Mucosa of descending colon (tissue), 3 donors: ENCODE measurements around the gene FBXL20. TPM values are rescaled to one million over a fixed set of nuclear protein-coding genes. Genes with fewer than 3 reads are reported as not detected.

ENCODE experiments used
- ATAC-seq: fragments of 200-7000 bp; cut with Tn5 transposase; one replicate; pipeline ENCODE4 v1.9.1; 2020; ENCODE audit warnings: mild to moderate bottlenecking, moderate library complexity
- DNase-seq, 3 donors: peaks; one replicate each; pipeline ENCODE4 v3.0.0-alpha.2; 2020
- H3K36me3 ChIP-seq: fragments of 200-600 bp; one replicate; pipeline ENCODE4 v1.8.0; 2021; ENCODE audit warnings: low read depth, mild to moderate bottlenecking
- H3K4me1 ChIP-seq: fragments of 200-600 bp; one replicate; pipeline ENCODE4 v1.8.0; 2021; ENCODE audit warnings: low read depth, mild to moderate bottlenecking
- H3K4me3 ChIP-seq: fragments of 200-600 bp; one replicate; pipeline ENCODE4 v1.8.0; 2021; ENCODE audit warnings: mild to moderate bottlenecking
- H3K9me3 ChIP-seq: fragments of 200-600 bp; one replicate; pipeline ENCODE4 v1.8.0; 2021; ENCODE audit warnings: mild to moderate bottlenecking
- intact Hi-C, 2 donors: fragments of 100-400 bp; cut with DNase I in 1 of 2; cut with micrococcal nuclease in 1 of 2; formaldehyde crosslinking; loops; one replicate each; pipeline versions ENCODE4 v1.11.0 to v1.11.1; 2022; cut with DNase I, micrococcal nuclease
- total RNA-seq, 3 donors: library from RNA; stranded (reverse); fragmentation: NEBNext Ultra II Directional in 2 of 3; extraction: Animal tissue kit (Norgen Biotek cat#: 25700) in 2 of 3; gene quantifications; one replicate each; pipeline versions ENCODE4 v1.2.1 to v1.2.4, GENCODE V29; 2021 to 2023
- TF ChIP-seq, protein P1 (sequence below): fragments of 200-600 bp; IDR thresholded peaks from one replicate; pipeline ENCODE4 v1.8.0; 2022; ENCODE audit warnings: antibody characterized with exemption, mild to moderate bottlenecking
- donor health status: DM: no; HTN: no; CAD: no; lungs with moderate emphysema.
- donor health status: DM: no; HTN: no; CAD: no.
- donor health status: DM: no; HTN: yes; CAD: no.

FBXL20 gene
- total RNA-seq, 3 donors from 2014 or later = 16.6 to 29.2 (median 28.9) TPM

DNA sequence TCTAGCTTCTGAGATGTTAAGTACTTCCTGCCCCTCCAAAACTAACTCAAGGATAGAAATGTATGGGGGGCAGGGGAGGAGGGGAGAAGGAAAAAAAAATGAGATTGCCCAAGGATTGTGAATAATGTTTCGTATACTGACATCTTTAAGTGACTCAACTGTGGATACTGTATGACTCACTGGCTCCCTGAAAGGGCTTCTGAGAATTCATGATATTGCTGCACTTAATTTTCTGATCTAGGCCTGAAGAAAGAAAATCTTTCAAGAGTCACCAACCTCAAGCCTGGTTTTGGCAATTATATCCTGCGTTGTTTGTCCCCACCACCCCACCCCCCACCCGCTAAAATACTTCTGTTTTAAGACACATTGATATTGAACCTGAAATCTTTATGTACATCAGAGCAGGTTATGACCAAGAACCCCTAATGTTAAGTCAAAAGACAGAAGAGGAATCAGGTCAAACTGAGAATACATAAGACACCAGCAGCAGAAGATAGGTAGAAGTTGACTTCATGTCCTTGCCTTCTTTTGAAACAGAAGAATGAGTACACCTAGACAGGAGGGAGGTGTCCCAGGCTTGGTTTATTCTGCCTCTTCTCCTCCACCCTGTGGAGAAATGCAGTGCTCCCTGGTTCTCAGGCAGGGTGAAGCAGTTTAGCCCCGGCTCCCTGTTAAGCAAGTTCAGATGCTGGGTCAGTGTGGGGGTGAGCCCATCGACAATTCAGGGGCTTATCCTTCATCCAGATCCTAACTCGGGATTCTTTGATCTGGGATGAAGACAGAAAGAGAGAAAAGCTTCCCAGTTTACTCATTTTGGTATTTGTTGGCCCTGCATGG lies 3.3 kb upstream of the FBXL20 start:
- DNase-seq = no peak
- intact Hi-C loops = loop anchor here in 1 of 2 donors (10.0 kb wide), 1 partner anchor 120 kb away; no protein-coding TSS in a partner anchor
- Histone ChIP-seq H3K4me1 (peaks cover 10% of the 10 kb centered on the region), H3K36me3 (no peaks in the 10 kb centered on the region), H3K4me3 (no peak overlapping the region), H3K9me3 (no peaks in the 10 kb centered on the region)
- ATAC-seq = no peak
- TF ChIP-seq, protein P1, sequence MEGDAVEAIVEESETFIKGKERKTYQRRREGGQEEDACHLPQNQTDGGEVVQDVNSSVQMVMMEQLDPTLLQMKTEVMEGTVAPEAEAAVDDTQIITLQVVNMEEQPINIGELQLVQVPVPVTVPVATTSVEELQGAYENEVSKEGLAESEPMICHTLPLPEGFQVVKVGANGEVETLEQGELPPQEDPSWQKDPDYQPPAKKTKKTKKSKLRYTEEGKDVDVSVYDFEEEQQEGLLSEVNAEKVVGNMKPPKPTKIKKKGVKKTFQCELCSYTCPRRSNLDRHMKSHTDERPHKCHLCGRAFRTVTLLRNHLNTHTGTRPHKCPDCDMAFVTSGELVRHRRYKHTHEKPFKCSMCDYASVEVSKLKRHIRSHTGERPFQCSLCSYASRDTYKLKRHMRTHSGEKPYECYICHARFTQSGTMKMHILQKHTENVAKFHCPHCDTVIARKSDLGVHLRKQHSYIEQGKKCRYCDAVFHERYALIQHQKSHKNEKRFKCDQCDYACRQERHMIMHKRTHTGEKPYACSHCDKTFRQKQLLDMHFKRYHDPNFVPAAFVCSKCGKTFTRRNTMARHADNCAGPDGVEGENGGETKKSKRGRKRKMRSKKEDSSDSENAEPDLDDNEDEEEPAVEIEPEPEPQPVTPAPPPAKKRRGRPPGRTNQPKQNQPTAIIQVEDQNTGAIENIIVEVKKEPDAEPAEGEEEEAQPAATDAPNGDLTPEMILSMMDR = no peak

DNA sequence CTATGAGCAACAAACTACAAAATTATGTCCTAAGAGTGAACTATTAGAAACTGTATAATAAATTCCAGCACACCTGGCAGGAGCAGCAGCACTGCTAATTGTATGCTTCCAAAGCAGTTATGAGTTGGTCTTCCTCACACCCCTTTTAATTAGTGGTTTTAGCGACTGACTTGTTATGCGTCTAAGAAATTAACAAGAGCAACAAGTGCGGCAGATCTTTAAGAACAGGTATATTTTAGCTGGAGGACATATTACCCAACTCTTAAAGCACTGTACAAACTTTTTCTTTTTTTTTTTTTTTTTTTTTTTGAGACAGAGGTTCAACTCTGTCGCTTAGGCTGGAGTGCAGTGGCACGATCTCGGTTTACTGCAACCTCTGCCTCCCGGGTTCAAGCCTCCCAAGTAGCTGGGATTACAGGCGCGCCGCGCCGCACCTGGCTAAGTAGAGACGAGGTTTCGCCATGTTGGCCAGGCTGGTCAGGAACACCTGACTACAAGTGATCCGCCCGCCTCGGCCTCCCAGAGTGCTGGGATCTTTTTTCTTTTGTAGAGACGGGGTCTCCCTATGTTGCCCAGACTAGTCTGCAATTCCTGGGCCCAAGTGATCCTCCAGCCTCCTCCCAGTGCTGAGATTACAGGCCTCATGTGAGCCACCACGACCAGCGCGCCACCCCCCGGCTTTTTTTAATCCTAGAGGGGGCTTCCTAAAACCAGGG lies 1.6 kb upstream of the FBXL20 start:
- ATAC-seq (no peak), DNase-seq (peak; percentile 9 to 61 (median 33))
- no peaks in the 10 kb centered on the region for H3K9me3 ChIP-seq
- no peaks in the 10 kb centered on the region for H3K36me3 ChIP-seq
- TF ChIP-seq, protein P1 = no peak
- H3K4me1 ChIP-seq = peaks cover 17% of the 10 kb centered on the region
- no peak overlapping the region for H3K4me3 ChIP-seq
- intact Hi-C loops = loop anchor here in 1 of 2 donors (10.0 kb wide), 1 partner anchor 118 kb away; no protein-coding TSS in a partner anchor

DNA sequence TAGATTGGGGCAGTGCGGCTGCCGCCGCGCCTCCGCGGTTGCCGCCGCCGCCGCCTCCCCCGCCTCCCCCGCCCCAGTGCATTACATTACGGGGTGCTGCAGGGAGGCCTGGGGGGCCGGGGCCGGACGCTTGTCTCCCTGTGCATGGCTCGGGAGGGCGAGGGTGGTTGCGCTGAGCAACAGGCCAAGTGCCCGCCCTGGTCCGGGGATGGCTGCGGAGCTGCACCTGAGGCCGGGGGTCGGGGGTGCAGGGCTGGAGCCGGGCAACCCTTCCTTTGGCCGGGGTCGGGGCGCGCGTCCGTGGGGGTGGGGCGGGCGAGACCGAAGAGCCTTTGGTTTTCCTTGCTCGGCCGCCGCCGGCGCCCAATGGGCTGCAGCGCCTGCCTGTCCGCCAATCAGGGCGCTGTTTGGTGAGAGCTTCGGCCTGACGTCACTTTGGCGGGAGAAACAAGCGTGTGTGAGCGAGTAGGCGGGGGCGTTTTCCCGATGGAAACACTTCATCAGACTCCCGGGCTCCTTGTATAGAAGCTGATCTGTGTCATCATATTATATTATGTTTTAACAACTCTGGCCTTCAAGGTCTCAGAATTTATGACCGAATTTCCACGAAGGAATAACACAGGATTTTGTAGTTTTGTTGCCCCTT lies 941 bp upstream of the FBXL20 start:
- intact Hi-C loops = loop anchor here in 1 of 2 donors (10.0 kb wide), 1 partner anchor 118 kb away; no protein-coding TSS in a partner anchor
- DNase-seq = peak; percentile 93 to 97 (median 95)
- ATAC-seq = peak; percentile 86
- peak overlapping the region; percentile 86 for H3K4me3 ChIP-seq
- peaks cover 17% of the 10 kb centered on the region for H3K4me1 ChIP-seq
- no peaks in the 10 kb centered on the region for H3K36me3 ChIP-seq
- H3K9me3 ChIP-seq = no peaks in the 10 kb centered on the region
- TF ChIP-seq, protein P1 = no peak

DNA sequence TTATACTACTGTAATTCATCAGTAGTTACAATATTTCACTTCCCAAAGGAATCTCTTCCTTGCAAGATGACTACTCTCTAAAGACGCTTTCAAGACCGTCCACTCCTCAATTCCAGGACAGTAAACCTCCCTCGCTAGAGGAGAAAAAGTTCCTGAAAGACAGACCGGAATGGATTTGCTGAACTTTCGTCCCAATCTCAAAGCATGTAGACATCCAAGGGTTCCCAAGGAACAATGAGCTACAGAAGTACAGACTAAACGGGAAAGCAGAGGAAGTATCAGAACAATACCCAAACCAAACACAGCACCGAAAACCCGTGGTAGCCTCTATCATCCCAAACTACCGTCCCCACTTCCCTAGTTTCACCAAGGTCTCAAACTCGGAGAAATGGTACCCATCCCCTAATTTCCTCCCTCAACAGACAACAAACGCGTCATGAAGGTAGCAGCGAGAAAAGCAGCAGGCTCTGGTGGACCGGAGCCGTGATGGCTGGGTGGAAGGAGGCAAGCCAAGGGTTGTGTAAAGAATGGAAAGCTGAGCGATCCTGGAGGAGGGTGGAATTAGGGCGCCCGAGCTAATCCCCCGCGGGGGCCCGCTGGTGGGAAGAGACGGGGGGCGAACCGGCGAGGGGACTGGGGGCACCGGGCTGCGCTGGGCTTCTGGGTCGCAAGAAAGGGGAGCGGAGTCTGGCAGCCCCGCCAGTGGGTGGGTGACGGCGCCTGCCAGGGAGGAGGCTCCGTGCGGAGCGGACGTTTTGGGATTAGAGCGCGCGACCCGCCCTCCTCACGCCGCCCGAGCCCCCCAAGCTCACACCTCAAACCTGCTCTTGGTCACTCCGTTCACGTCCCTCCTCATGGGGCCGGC lies 647 bp downstream of the FBXL20 start:
- H3K9me3 ChIP-seq = no peaks in the 10 kb centered on the region
- peak in 2 of 3 donors; percentile 21 to 64 for DNase-seq
- TF ChIP-seq, protein P1 = no peak
- H3K4me3 ChIP-seq = peak overlapping the region; percentile 86
- H3K36me3 ChIP-seq = no peaks in the 10 kb centered on the region
- peak; percentile 11 for ATAC-seq
- intact Hi-C loops = loop anchor here in 1 of 2 donors (10.0 kb wide), 1 partner anchor 116 kb away; no protein-coding TSS in a partner anchor
- peaks cover 17% of the 10 kb centered on the region for H3K4me1 ChIP-seq
